Type B pancreatic cell (in vitro differentiated cells): ENCODE measurements around the gene FAM228A. TPM values are rescaled to one million over a fixed set of nuclear protein-coding genes. Genes with fewer than 3 reads are reported as not detected.

Experiments used
- DNase-seq: peaks from one replicate; pipeline ENCODE4 v3.0.0; 2021; ENCODE audit warnings: mixed read lengths; ENCODE audit not compliant: unreplicated experiment; ENCODE audit errors: extremely low spot score
- H3K27ac Mint-ChIP-seq: 2 replicates; pipeline ENCODE4 v1.8.0; 2021; ENCODE audit warnings: mild to moderate bottlenecking, mixed read lengths
- H3K27me3 Mint-ChIP-seq: 2 replicates; pipeline ENCODE4 v1.8.0; 2021; ENCODE audit warnings: mixed read lengths
- H3K36me3 Mint-ChIP-seq: 2 replicates; pipeline ENCODE4 v1.8.0; 2021; ENCODE audit warnings: mixed read lengths
- H3K4me1 Mint-ChIP-seq: one replicate; pipeline ENCODE4 v1.8.0; 2021; ENCODE audit warnings: mixed read lengths; ENCODE audit not compliant: unreplicated experiment
- H3K4me3 Mint-ChIP-seq: 2 replicates; pipeline ENCODE4 v1.8.0; 2021; ENCODE audit warnings: mild to moderate bottlenecking, mixed read lengths
- H3K9me3 Mint-ChIP-seq: 2 replicates; pipeline ENCODE4 v1.8.0; 2021; ENCODE audit warnings: mixed read lengths
- CTCF ChIP-seq: fragments of 200-600 bp; sonication (generic); conservative IDR thresholded peaks from 2 replicates; pipeline ENCODE4 v1.5.0; 2021; ENCODE audit warnings: antibody characterized with exemption, mild to moderate bottlenecking
- total RNA-seq: library from RNA; stranded (reverse); gene quantifications from 2 replicates; pipeline ENCODE4 v1.2.1, GENCODE V29; 2021; ENCODE audit warnings: low replicate concordance

The FAM228A gene
- total RNA-seq, 1 donor from 2014 or later, result not detected

GRCh38 chr2:24206242-24206641 is 31.4 kb downstream of the FAM228A start:
- Mint-ChIP-seq H3K4me3 (no peak overlapping the region), H3K4me1 (peaks cover 2% of the 10 kb centered on the region), H3K36me3 (peaks cover 11% of the 10 kb centered on the region), H3K27me3 (no peaks in the 10 kb centered on the region), H3K27ac (no peak overlapping the region), H3K9me3 (no peaks in the 10 kb centered on the region)
- DNase-seq, result no peak
- TF ChIP-seq CTCF, result no peak

DNA sequence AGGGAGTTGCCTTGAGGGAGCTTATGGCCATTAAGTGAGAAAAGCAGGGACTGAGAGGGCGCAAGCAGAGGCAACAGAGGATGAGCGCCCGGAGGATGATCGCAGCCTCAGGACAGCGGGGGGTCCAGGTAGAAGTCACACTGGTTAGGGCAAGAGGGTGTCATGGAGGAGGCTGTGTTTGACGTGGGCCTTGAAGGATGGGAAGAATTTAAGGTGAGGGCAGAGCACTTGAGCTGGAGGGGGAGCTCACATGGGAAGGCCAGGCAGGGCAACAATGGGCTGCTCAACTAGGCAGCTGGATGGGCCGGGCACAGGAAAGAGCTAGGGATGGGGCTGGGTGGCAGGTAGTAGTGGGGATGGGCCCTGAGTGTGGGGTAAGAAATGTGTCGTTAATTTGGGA is 31.9 kb downstream of the FAM228A start:
- H3K9me3 Mint-ChIP-seq, result no peaks in the 10 kb centered on the region
- DNase-seq, result no peak
- no peak overlapping the region for H3K4me3 Mint-ChIP-seq
- H3K36me3 Mint-ChIP-seq, result peaks cover 12% of the 10 kb centered on the region
- no peaks in the 10 kb centered on the region for H3K27me3 Mint-ChIP-seq
- H3K27ac Mint-ChIP-seq, result no peak overlapping the region
- TF ChIP-seq CTCF, result no peak
- peaks cover 4% of the 10 kb centered on the region for H3K4me1 Mint-ChIP-seq

DNA sequence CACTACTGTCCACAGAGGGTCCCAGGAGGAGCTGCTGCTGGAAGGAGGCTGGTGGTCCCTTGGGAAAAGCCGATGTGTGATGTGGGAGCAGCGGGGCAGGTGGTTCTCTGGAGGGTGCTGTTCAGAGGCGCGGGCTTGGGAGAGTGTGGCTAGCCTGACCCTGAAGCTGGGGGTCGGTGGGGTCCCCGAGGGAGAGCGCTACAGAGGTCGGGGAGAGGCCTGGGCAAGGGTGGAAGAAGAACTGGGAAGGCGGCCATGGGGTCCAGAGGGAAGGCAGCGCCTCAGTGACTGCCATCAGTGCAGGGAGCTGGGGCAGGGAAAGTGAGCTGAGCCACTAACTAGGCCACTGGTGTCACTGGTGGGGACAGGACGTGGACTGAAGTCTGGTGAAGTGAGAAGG is 32.5 kb downstream of the FAM228A start:
- H3K9me3 Mint-ChIP-seq, result no peaks in the 10 kb centered on the region
- no peaks in the 10 kb centered on the region for H3K27me3 Mint-ChIP-seq
- no peak overlapping the region for H3K4me3 Mint-ChIP-seq
- H3K27ac Mint-ChIP-seq, result no peak overlapping the region
- H3K4me1 Mint-ChIP-seq, result peaks cover 4% of the 10 kb centered on the region
- TF ChIP-seq CTCF, result no peak
- DNase-seq, result no peak
- H3K36me3 Mint-ChIP-seq, result peaks cover 12% of the 10 kb centered on the region

DNA sequence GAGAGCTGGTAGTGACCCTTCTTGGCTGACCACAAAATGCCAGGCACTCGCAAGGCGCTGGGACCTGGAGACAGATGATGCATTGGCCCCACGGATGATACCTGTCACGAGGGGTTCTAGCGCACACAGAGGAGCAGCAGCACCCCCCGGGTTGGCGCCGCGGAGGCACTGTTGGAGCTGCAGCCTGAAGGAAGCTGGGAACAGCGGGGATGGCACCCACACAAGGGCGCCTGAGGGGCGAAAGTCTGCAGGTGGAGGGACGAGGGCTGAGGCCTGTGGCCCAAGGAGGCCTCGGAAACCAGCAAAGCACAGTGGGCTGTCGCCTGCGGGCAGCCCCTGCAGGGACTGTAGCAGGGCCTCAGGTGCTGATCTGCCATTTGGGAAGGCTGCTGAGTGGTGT is 33.6 kb downstream of the FAM228A start:
- H3K36me3 Mint-ChIP-seq, result peaks cover 12% of the 10 kb centered on the region
- H3K4me1 Mint-ChIP-seq, result peaks cover 4% of the 10 kb centered on the region
- DNase-seq, result no peak
- H3K27me3 Mint-ChIP-seq, result no peaks in the 10 kb centered on the region
- no peak overlapping the region for H3K4me3 Mint-ChIP-seq
- H3K9me3 Mint-ChIP-seq, result no peaks in the 10 kb centered on the region
- no peak overlapping the region for H3K27ac Mint-ChIP-seq
- TF ChIP-seq CTCF, result no peak

- Mint-ChIP-seq H3K27ac (no peak overlapping the region), H3K36me3 (peaks cover 12% of the 10 kb centered on the region), H3K4me3 (no peak overlapping the region), H3K27me3 (no peaks in the 10 kb centered on the region), H3K9me3 (no peaks in the 10 kb centered on the region), H3K4me1 (peaks cover 4% of the 10 kb centered on the region)
- no peak for TF ChIP-seq CTCF
- no peak for DNase-seq
Observed at GRCh38 chr2:24209389-24210105, 34.7 kb downstream of the FAM228A start.
